Cardiac muscle cell (in vitro differentiated cells and primary cell): Measurements from ENCODE around the gene FBLN1. TPM values are rescaled to one million over a fixed set of nuclear protein-coding genes. Genes with fewer than 3 reads are reported as not detected.

Experiments used
- DNase-seq, 2 donors: peaks; one replicate each; pipeline versions ENCODE4 v3.0.0 to v3.0.0-alpha.2; 2010 to 2017; ENCODE audit warnings: low read depth in 1 of 2, low spot score in 1 of 2
- H3K27ac ChIP-seq: fragments of 200-600 bp; sonication (generic); 2 replicates; pipeline ENCODE4 v1.5.1; 2016
- H3K27me3 ChIP-seq: fragments of 200-600 bp; sonication (generic); 2 replicates; pipeline ENCODE4 v1.6.0; 2016; ENCODE audit warnings: control low read depth
- H3K36me3 ChIP-seq: fragments of 200-600 bp; sonication (generic); 2 replicates; pipeline ENCODE4 v1.5.1; 2016; ENCODE audit warnings: control low read depth
- H3K4me1 ChIP-seq: fragments of 200-600 bp; sonication (generic); 2 replicates; pipeline ENCODE4 v1.8.1; 2017; ENCODE audit warnings: low read depth, mild to moderate bottlenecking, mixed run types
- H3K4me3 ChIP-seq: fragments of 200-600 bp; sonication (generic); 2 replicates; pipeline ENCODE4 v1.5.1; 2016; ENCODE audit warnings: mild to moderate bottlenecking
- H3K9me3 ChIP-seq: fragments of 200-600 bp; sonication (generic); 2 replicates; pipeline ENCODE4 v1.5.1; 2017; ENCODE audit warnings: low read depth, mild to moderate bottlenecking, control low read depth
- CTCF ChIP-seq: IDR thresholded peaks from 2 replicates; pipeline ENCODE4 v1.5.1; 2012; ENCODE audit warnings: low read depth, mild to moderate bottlenecking, low read length
- polyA plus RNA-seq: library from polyadenylated mRNA; unstranded; fragments of >200 nt; fragmentation: Nextera tagmentation; extraction: Ambion mirVana; gene quantifications from 2 replicates; pipeline ENCODE4 v1.2.1, GENCODE V29; 2016
- total RNA-seq: library from RNA; depleted of rRNA; stranded (reverse); fragments of >200 nt; gene quantifications from 2 replicates; pipeline ENCODE4 v1.2.3, GENCODE V29; 2016

Gene FBLN1
- total and polyA plus RNA-seq, 2 experiments from 2014 or later = 53.8 to 55.7 TPM

GRCh38 chr22:45576273-45576625 lies 73.6 kb downstream of the FBLN1 start:
- H3K36me3 ChIP-seq = no peaks in the 10 kb centered on the region
- no peak for DNase-seq
- H3K4me1 ChIP-seq = no peaks in the 10 kb centered on the region
- H3K9me3 ChIP-seq = no peaks in the 10 kb centered on the region
- no peak overlapping the region for H3K27ac ChIP-seq
- H3K27me3 ChIP-seq = peaks cover 12% of the 10 kb centered on the region
- no peak overlapping the region for H3K4me3 ChIP-seq
- TF ChIP-seq CTCF = no peak

- no peak for DNase-seq
- H3K27ac ChIP-seq = no peak overlapping the region
- no peak overlapping the region for H3K4me3 ChIP-seq
- TF ChIP-seq CTCF = no peak
- H3K4me1 ChIP-seq = no peaks in the 10 kb centered on the region
- no peaks in the 10 kb centered on the region for H3K36me3 ChIP-seq
- H3K27me3 ChIP-seq = peaks cover 12% of the 10 kb centered on the region
- no peaks in the 10 kb centered on the region for H3K9me3 ChIP-seq
These were observed 74.2 kb downstream of the FBLN1 start for GRCh38 chr22:45576730-45577464.

- peak; percentile 94 for TF ChIP-seq CTCF
- Histone ChIP-seq H3K4me1 (no peaks in the 10 kb centered on the region), H3K36me3 (no peaks in the 10 kb centered on the region), H3K9me3 (no peaks in the 10 kb centered on the region), H3K27ac (no peak overlapping the region), H3K4me3 (no peak overlapping the region), H3K27me3 (peaks cover 14% of the 10 kb centered on the region)
- peak; percentile 87 to 93 for DNase-seq
These were observed 75.3 kb downstream of the FBLN1 start for GRCh38 chr22:45577746-45578523.

GRCh38 chr22:45578524-45579147 lies 76.0 kb downstream of the FBLN1 start:
- H3K4me3 ChIP-seq = no peak overlapping the region
- DNase-seq = no peak
- H3K36me3 ChIP-seq = no peaks in the 10 kb centered on the region
- TF ChIP-seq CTCF = no peak
- H3K4me1 ChIP-seq = no peaks in the 10 kb centered on the region
- no peak overlapping the region for H3K27ac ChIP-seq
- no peaks in the 10 kb centered on the region for H3K9me3 ChIP-seq
- peaks cover 21% of the 10 kb centered on the region for H3K27me3 ChIP-seq

- Histone ChIP-seq H3K9me3 (no peaks in the 10 kb centered on the region), H3K27ac (no peak overlapping the region), H3K27me3 (peaks cover 26% of the 10 kb centered on the region), H3K4me1 (no peaks in the 10 kb centered on the region), H3K36me3 (no peaks in the 10 kb centered on the region), H3K4me3 (no peak overlapping the region)
- no peak for DNase-seq
- no peak for TF ChIP-seq CTCF
These were observed 76.6 kb downstream of the FBLN1 start for GRCh38 chr22:45579306-45579705.
